Psoas muscle (tissue), 8 donors: ENCODE measurements around the gene CCNK. TPM values are rescaled to one million over a fixed set of nuclear protein-coding genes. Genes with fewer than 3 reads are reported as not detected.

Experiments used
- ATAC-seq, 4 donors: fragments of 200-7000 bp; cut with Tn5 transposase; one replicate each; pipeline ENCODE4 v1.9.1; 2020; ENCODE audit warnings: moderate library complexity in 3 of 4, mild to moderate bottlenecking in 2 of 4
- DNase-seq, 2 donors: peaks; one replicate each; pipeline ENCODE4 v3.0.0-alpha.2; 2020
- H3K27ac ChIP-seq: fragments of 200-600 bp; one replicate; pipeline ENCODE4 v1.8.0; 2022
- H3K27me3 ChIP-seq, 3 donors: fragments of 200-600 bp in 1 of 3; one replicate each; pipeline versions ENCODE4 v1.6.1 to v1.8.0; 2013 to 2022; ENCODE audit warnings: low read length in 2 of 3, mild to moderate bottlenecking in 2 of 3, moderate library complexity in 1 of 3; ENCODE audit not compliant: insufficient read depth in 3 of 3
- H3K36me3 ChIP-seq, 2 donors: fragments of 200-600 bp in 1 of 2; one replicate each; pipeline versions ENCODE4 v1.6.1 to v1.8.0; 2013 to 2022; ENCODE audit warnings: low read depth in 1 of 2, mild to moderate bottlenecking in 1 of 2, moderate library complexity in 1 of 2; ENCODE audit not compliant: insufficient read depth in 1 of 2
- H3K4me1 ChIP-seq: fragments of 200-600 bp; one replicate; pipeline ENCODE4 v1.8.0; 2022
- H3K4me3 ChIP-seq: fragments of 200-600 bp; one replicate; pipeline ENCODE4 v1.8.0; 2022; ENCODE audit warnings: mild to moderate bottlenecking
- H3K9me3 ChIP-seq: fragments of 200-600 bp; one replicate; pipeline ENCODE4 v1.8.0; 2022
- CTCF ChIP-seq: fragments of 200-600 bp; IDR thresholded peaks from one replicate; pipeline ENCODE4 v1.8.0; 2022; ENCODE audit warnings: antibody characterized with exemption
- WGBS, 3 donors: extraction: QIAGEN DNeasy Blood & Tissue Kit; methylation state at CpG; one replicate each; pipeline versions ENCODE4 v1.1.6 to v1.1.7; 2013; 5-methylcytosine and 5-hydroxymethylcytosine counted together
- intact Hi-C, 2 donors: fragments of 100-400 bp; cut with DNase I; formaldehyde crosslinking; loops; one replicate each; pipeline versions ENCODE4 v1.11.0 to v1.14.2; 2022
- polyA plus RNA-seq, 3 donors: library from polyadenylated mRNA; stranded (reverse); fragments of 200-250 nt; gene quantifications; one replicate each; pipeline ENCODE4 v1.2.3, GENCODE V29; 2013
- total RNA-seq, 4 donors: library from RNA; stranded (reverse); fragmentation: NEBNext Ultra II Directional in 2 of 4; extraction: Animal tissue kit (Norgen Biotek cat#: 25700) in 2 of 4; gene quantifications; one replicate each; pipeline versions ENCODE4 v1.2.1 to v1.2.4, GENCODE V29; 2021 to 2023
- donor health status: healthy with polysubstance abuse.
- donor health status: DM: no; HTN: no; CAD: no; lungs with moderate emphysema.
- donor health status: Bipolar disorder and iron deficiency.
- donor health status: healthy.
- donor health status: DM: yes; HTN: yes; CAD: no.
- donor health status: DM: no; HTN: no; CAD: no.
- donor health status: DM: no; HTN: no; CAD: no.
- donor health status: DM: yes; HTN: yes; CAD: no.

CCNK gene
- total and polyA plus RNA-seq, 7 donors = 17.6 to 53.2 (median 39.8) TPM

GRCh38 chr14:99542566-99542965 lies 61.4 kb downstream of the CCNK start:
- Histone ChIP-seq H3K9me3 (no peaks in the 10 kb centered on the region), H3K27ac (no peak overlapping the region), H3K4me3 (no peak overlapping the region), H3K27me3 (no peaks in the 10 kb centered on the region), H3K4me1 (peaks cover 16% of the 10 kb centered on the region), H3K36me3 (no peaks in the 10 kb centered on the region)
- intact Hi-C loops = no loop called here
- ATAC-seq (no peak), DNase-seq (no peak)
- TF ChIP-seq CTCF = no peak
- 83 to 87% (median 84%) methylated on average over 13 of the region's 13 CpGs for WGBS, 3 donors

GRCh38 chr14:99543370-99543769 lies 62.2 kb downstream of the CCNK start:
- intact Hi-C loops = no loop called here
- no peak overlapping the region for H3K27ac ChIP-seq
- H3K36me3 ChIP-seq = no peaks in the 10 kb centered on the region
- peaks cover 16% of the 10 kb centered on the region for H3K4me1 ChIP-seq
- TF ChIP-seq CTCF = no peak
- no peak for DNase-seq
- 93 to 97% (median 95%) methylated on average over 4 of the region's 4 CpGs for WGBS, 3 donors
- H3K27me3 ChIP-seq = no peaks in the 10 kb centered on the region
- H3K9me3 ChIP-seq = no peaks in the 10 kb centered on the region
- ATAC-seq = no peak
- H3K4me3 ChIP-seq = no peak overlapping the region

- Histone ChIP-seq H3K27ac (no peak overlapping the region), H3K4me3 (no peak overlapping the region), H3K27me3 (no peaks in the 10 kb centered on the region), H3K36me3 (no peaks in the 10 kb centered on the region), H3K4me1 (peaks cover 10% of the 10 kb centered on the region), H3K9me3 (no peaks in the 10 kb centered on the region)
- WGBS, 3 donors = 91 to 94% (median 92%) methylated on average over 12 of the region's 12 CpGs
- DNase-seq (no peak), ATAC-seq (no peak)
- intact Hi-C loops = no loop called here
- TF ChIP-seq CTCF = no peak
Observed at GRCh38 chr14:99543985-99544384, 62.8 kb downstream of the CCNK start.

- Histone ChIP-seq H3K4me1 (peaks cover 9% of the 10 kb centered on the region), H3K27me3 (no peaks in the 10 kb centered on the region), H3K27ac (no peak overlapping the region), H3K36me3 (no peaks in the 10 kb centered on the region), H3K9me3 (no peaks in the 10 kb centered on the region), H3K4me3 (no peak overlapping the region)
- TF ChIP-seq CTCF = no peak
- 58 to 73% (median 71%) methylated on average over 11 of the region's 11 CpGs for WGBS, 3 donors
- no peak for ATAC-seq
- intact Hi-C loops = no loop called here
- DNase-seq = no peak
Observed at GRCh38 chr14:99544991-99545390, 63.8 kb downstream of the CCNK start.

- intact Hi-C loops = no loop called here
- 66 to 73% (median 73%) methylated on average over 6 of the region's 6 CpGs for WGBS, 3 donors
- ATAC-seq = no peak
- H3K9me3 ChIP-seq = no peaks in the 10 kb centered on the region
- peaks cover 9% of the 10 kb centered on the region for H3K4me1 ChIP-seq
- no peak overlapping the region for H3K4me3 ChIP-seq
- H3K27me3 ChIP-seq = no peaks in the 10 kb centered on the region
- no peak for DNase-seq
- no peak overlapping the region for H3K27ac ChIP-seq
- no peak for TF ChIP-seq CTCF
- H3K36me3 ChIP-seq = no peaks in the 10 kb centered on the region
Observed at GRCh38 chr14:99545586-99545985, 64.4 kb downstream of the CCNK start.
